GM06990 (cell line): ENCODE data around the gene FZR1.

Experiments
- DNase-seq: peaks from one replicate; pipeline ENCODE4 v3.0.0-alpha.2; 2011; ENCODE audit not compliant: insufficient read length; ENCODE audit errors: extremely low read depth
- H3K27me3 ChIP-seq: replicated peaks from 2 replicates; pipeline ENCODE4 v1.6.0; 2011; ENCODE audit warnings: low read length; ENCODE audit not compliant: control insufficient read depth, insufficient read depth
- H3K36me3 ChIP-seq: 2 replicates; pipeline ENCODE4 v1.5.1; 2011; ENCODE audit warnings: low read length; ENCODE audit not compliant: control insufficient read depth, insufficient read depth
- H3K4me3 ChIP-seq: replicated peaks from 2 replicates; pipeline ENCODE4 v1.5.1; 2011; ENCODE audit warnings: low read depth, mild to moderate bottlenecking, control low read depth, low read length
- TF ChIP-seq, protein P1 (sequence below): IDR thresholded peaks from 2 replicates; pipeline ENCODE4 v1.5.1; 2011; ENCODE audit warnings: low read length, control low read depth, mild to moderate bottlenecking, inconsistent platforms; ENCODE audit not compliant: insufficient read depth, poor library complexity, severe bottlenecking

FZR1 gene

GRCh38 chr19:3509566-3509989 lies 3.5 kb downstream of the FZR1 start:
- H3K4me3 ChIP-seq = no peak overlapping the region
- peaks cover 7% of the 10 kb centered on the region for H3K36me3 ChIP-seq
- no peaks in the 10 kb centered on the region for H3K27me3 ChIP-seq
- no peak for DNase-seq
- TF ChIP-seq, protein P1, sequence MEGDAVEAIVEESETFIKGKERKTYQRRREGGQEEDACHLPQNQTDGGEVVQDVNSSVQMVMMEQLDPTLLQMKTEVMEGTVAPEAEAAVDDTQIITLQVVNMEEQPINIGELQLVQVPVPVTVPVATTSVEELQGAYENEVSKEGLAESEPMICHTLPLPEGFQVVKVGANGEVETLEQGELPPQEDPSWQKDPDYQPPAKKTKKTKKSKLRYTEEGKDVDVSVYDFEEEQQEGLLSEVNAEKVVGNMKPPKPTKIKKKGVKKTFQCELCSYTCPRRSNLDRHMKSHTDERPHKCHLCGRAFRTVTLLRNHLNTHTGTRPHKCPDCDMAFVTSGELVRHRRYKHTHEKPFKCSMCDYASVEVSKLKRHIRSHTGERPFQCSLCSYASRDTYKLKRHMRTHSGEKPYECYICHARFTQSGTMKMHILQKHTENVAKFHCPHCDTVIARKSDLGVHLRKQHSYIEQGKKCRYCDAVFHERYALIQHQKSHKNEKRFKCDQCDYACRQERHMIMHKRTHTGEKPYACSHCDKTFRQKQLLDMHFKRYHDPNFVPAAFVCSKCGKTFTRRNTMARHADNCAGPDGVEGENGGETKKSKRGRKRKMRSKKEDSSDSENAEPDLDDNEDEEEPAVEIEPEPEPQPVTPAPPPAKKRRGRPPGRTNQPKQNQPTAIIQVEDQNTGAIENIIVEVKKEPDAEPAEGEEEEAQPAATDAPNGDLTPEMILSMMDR = no peak

DNA sequence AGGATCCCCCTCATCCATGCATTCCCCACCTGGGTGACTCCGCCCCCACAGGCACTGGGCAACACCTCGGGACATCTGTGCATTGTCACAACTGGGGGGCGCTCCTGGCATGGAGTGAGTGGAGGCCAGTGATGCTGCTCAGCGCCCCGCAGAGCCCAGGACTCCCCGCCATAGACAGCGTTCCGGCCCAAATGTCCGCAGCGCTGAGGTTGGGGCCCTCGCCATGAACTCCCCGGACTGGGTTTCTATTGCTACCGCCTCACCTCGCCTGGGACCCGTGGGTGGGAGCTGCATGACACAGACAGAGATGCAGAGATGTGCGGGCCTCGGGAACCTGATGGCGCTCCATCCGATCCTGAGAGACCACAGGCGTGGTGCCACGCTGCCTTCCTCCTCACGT lies 4.6 kb downstream of the FZR1 start:
- Histone ChIP-seq H3K27me3 (no peaks in the 10 kb centered on the region), H3K36me3 (peaks cover 7% of the 10 kb centered on the region), H3K4me3 (no peak overlapping the region)
- TF ChIP-seq, protein P1 = no peak
- no peak for DNase-seq

DNA sequence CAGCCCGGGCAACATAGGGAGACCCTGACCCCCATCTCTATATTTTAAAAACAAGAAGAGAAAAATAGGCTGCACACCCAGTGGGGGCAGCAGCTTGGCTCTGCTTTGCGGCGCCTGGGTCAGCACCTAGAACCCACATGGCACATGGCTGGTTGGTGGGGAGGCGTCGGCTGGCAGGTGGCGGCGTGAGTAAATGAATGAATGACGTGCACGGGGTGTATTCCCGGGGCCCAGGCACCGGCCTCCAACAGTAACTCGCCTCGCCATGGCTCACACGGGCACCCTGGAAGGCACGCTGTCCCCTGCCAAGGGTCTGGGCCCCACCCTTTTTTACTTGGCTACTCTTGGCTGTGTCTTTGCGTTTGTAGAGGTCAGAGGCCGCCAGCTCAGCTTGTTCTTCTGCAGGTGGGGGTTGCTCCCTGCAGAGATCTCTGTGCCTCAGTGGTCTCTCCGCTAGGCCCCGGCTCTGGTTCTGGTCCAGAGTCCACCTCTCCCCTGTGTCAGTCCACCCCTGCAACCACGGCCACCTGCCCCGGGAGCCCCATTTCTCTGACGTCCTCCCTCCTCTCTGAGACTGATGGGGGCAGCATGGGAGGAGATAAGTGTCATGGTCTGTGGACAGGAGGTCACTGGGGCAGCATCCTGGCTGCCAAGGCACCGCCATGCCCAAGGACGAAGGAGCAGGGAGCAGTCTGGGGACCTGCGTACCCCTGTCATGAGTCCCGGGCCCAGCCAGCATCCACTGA lies 5.6 kb downstream of the FZR1 start:
- no peak for DNase-seq
- no peak overlapping the region for H3K4me3 ChIP-seq
- no peaks in the 10 kb centered on the region for H3K27me3 ChIP-seq
- TF ChIP-seq, protein P1 = no peak
- H3K36me3 ChIP-seq = peaks cover 7% of the 10 kb centered on the region

GRCh38 chr19:3512562-3513228 lies 6.6 kb downstream of the FZR1 start:
- H3K4me3 ChIP-seq = no peak overlapping the region
- H3K27me3 ChIP-seq = no peaks in the 10 kb centered on the region
- H3K36me3 ChIP-seq = peaks cover 7% of the 10 kb centered on the region
- no peak for DNase-seq
- TF ChIP-seq, protein P1 = no peak

DNA sequence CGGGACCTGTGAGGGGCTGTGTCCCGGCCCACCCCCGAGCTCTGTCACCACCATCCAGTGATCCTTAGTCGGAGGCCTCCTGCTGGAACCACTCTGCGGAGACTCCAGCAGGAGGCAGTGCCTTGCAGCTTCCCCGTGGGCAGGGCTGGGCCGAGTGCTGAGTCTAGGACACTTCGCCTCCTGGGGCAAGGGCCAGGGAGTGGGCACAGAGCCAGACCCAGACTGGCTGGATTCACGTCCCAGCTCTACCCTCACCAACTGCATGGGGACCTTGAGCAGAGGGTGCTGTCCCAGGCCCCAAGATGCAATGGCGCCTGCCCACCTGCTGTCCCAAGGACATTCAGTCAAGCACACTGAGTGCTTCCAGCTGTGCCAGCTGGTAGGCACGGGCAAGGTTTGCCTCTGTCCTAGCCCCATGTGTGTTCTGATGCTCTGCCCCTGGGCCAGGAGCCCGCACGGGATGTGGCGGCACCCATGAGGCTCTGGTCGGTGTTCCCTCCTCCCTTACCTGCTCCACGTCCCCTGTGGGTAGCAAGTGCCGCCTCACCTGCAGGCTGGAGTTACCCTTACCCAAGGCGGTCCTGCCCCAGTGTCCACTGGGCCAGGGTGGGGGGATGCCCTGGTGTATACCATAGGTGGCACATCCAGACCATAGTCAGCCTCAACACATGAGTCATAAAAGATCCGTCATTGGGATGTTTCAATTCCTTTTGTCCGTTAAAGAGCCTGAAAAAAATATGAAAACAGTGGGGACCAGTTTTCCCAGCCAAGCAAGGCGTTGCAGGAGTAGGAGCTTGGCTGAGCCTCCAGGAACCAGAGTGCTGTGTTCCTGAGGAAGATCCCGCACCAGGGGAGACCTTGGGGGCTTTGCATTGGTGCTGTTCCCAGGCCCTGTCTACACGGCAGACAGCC lies 7.4 kb downstream of the FZR1 start:
- H3K4me3 ChIP-seq = no peak overlapping the region
- H3K36me3 ChIP-seq = peaks cover 7% of the 10 kb centered on the region
- TF ChIP-seq, protein P1 = no peak
- H3K27me3 ChIP-seq = no peaks in the 10 kb centered on the region
- DNase-seq = no peak
